Transverse colon (tissue), 4 donors: ENCODE measurements around the gene KRTAP9-2.

Experiments
- CTCF ChIP-seq, 5 experiments: fragments of 200-600 bp in 3 of 5; fragments of 450-650 bp in 2 of 5; sonication (generic) in 3 of 5; IDR thresholded peaks; 1 replicate in 2 of 5; 2 replicates in 3 of 5; pipeline ENCODE4 v1.5.1; 2016 to 2017; ENCODE audit warnings: antibody characterized with exemption in 5 of 5, inconsistent platforms in 3 of 5, mild to moderate bottlenecking in 2 of 5, moderate library complexity in 1 of 5
- EP300 ChIP-seq: sonication (generic); formaldehyde crosslinking; IDR thresholded peaks from one replicate; pipeline ENCODE4 v1.6.1; 2017; ENCODE audit warnings: antibody characterized with exemption, low read depth
- POLR2A ChIP-seq: fragments of 450-650 bp; IDR thresholded peaks from one replicate; pipeline ENCODE4 v1.6.1; 2016; ENCODE audit warnings: antibody characterized with exemption, mild to moderate bottlenecking, moderate library complexity
- POLR2AphosphoS5 ChIP-seq, 3 donors: sonication (generic); formaldehyde crosslinking; IDR thresholded peaks; one replicate each; pipeline ENCODE4 v1.6.1; 2016; ENCODE audit warnings: antibody characterized with exemption in 3 of 3

- TF ChIP-seq CTCF (IDR thresholded peaks at IDR 0.05), result no peak
- no peak for TF ChIP-seq POLR2AphosphoS5 (IDR thresholded peaks at IDR 0.05)
- TF ChIP-seq POLR2A, result no peak
- TF ChIP-seq EP300, result no peak
Observed at GRCh38 chr17:41258406-41258805, 32.0 kb downstream of the KRTAP9-2 start.
